ENCODE results near the gene CROCC2. TPM values are rescaled to one million over a fixed set of nuclear protein-coding genes. Genes with fewer than 3 reads are reported as not detected.

Gene CROCC2
- total and polyA plus RNA-seq, 2 donors (not counting 1 experiment from before 2014, with no cell fraction given): not detected

- peaks cover 10% of the 10 kb centered on the region for H3K4me1 Mint-ChIP-seq
- no peak overlapping the region for H3K27ac Mint-ChIP-seq
- Histone ChIP-seq H3K9me3 (ENCODE audit: control extremely low read depth in 1 of 3, control insufficient read depth in 2 of 3, insufficient read depth in 1 of 3, low read length in 2 of 3) (peaks cover 0 to 7% (median 0%) of the 10 kb centered on the region in 3 donors), H2AFZ (ENCODE audit: insufficient read depth, low read depth, low read length, poor library complexity, severe bottlenecking) (no peak overlapping the region), H3K4me2 (replicated peaks; ENCODE audit: low read depth, low read length, poor library complexity, severe bottlenecking) (no peak overlapping the region), H3K36me3 (replicated peaks in 1 of 2; ENCODE audit: control extremely low read depth in 1 of 2, control insufficient read depth in 1 of 2, extremely low read depth in 1 of 2, insufficient read depth in 2 of 2, low read length in 1 of 2) (no peaks in the 10 kb centered on the region), H4K20me1 (ENCODE audit: control insufficient read depth, insufficient read depth, low read length, poor library complexity, severe bottlenecking) (no peaks in the 10 kb centered on the region), H3K4me3 (ENCODE audit: control extremely low read depth in 1 of 5, extremely low read depth in 1 of 5, insufficient read depth in 1 of 5, low read depth in 2 of 5, low read length in 4 of 5) (no peak overlapping the region), H3K4me1 (ENCODE audit: control insufficient read depth in 2 of 2, insufficient read depth in 2 of 2, low read length in 2 of 2) (peaks cover 8 to 15% of the 10 kb centered on the region in 2 donors), H3K27me3 (replicated peaks in 1 of 4; ENCODE audit: control extremely low read depth in 1 of 4, control insufficient read depth in 3 of 4, insufficient read depth in 4 of 4, low read length in 3 of 4) (peaks cover 0 to 31% (median 9%) of the 10 kb centered on the region in 4 experiments), H3K27ac (ENCODE audit: low read length in 2 of 2) (no peak overlapping the region), H3K79me2 (ENCODE audit: control insufficient read depth, insufficient read depth, low read length) (no peaks in the 10 kb centered on the region), H3K9ac (ENCODE audit: low read length) (no peak overlapping the region)
- CTCF ChIA-PET: interaction anchor here (1.0 to 2.7 kb wide), 4 partner anchors 9 to 399 kb away, joined by 3 to 15 read pairs (median 8); partner anchors contain the start of gene PPP1R7
- no peak for ATAC-seq (ENCODE audit: low read depth)
- no peak for DNase-seq
- POLR2A ChIA-PET: no interaction called here
- WGBS (ENCODE audit: insufficient coverage): 93% methylated on average over 18 of the region's 21 CpGs
- intact Hi-C loops (cut with micrococcal nuclease): no loop called here
- H3K4me3 Mint-ChIP-seq: no peak overlapping the region
- peaks cover 30% of the 10 kb centered on the region for H3K27me3 Mint-ChIP-seq
- H3K9me3 Mint-ChIP-seq (ENCODE audit: insufficient read depth): no peaks in the 10 kb centered on the region
- TF ChIP-seq CTCF (IDR thresholded peaks at IDR 0.05): no peak
- TF ChIP-seq EZH2 (IDR thresholded peaks at IDR 0.05; ENCODE audit: borderline replicate concordance, insufficient read depth, low read depth, low read length, poor library complexity, severe bottlenecking): no peak
Observed at GRCh38 chr2:240912878-240913809, 7.0 kb downstream of the CROCC2 start.

Measured in B cell (primary cell).